Right lung (tissue), 10 donors: ENCODE results near the gene ACTN1. TPM values are rescaled to one million over a fixed set of nuclear protein-coding genes. Genes with fewer than 3 reads are reported as not detected.
"Not testable (repeated sequence)": the region's sequence is repeated elsewhere in the genome, so short reads cannot be mapped to it uniquely, and the experiment has no call there.

Source experiments
- DNase-seq, 2 donors: peaks; one replicate each; pipeline ENCODE4 v3.0.0-alpha.2; 2013
- long read RNA-seq, 8 donors: transcript quantifications; one replicate each; lab custom pipeline, GENCODE V29; 2026
- polyA plus RNA-seq, 5 donors: library from polyadenylated mRNA; unstranded; fragments of 120-200 nt; gene quantifications; one replicate each; pipeline versions ENCODE4 v1.2.1 to v1.2.3, GENCODE V29; 2013; ENCODE audit warnings: inconsistent platforms in 1 of 5, low replicate concordance in 1 of 5; ENCODE audit not compliant: insufficient read length in 5 of 5, insufficient read depth in 1 of 5

Gene ACTN1
- 100 to 1,000 TPM; 103 to 167 (median 128) TPM for polyA plus RNA-seq
- long read RNA-seq, donor 1, full-length matches to known transcripts, result 45 of 61 reads
- long read RNA-seq, donor 1, partial matches to known transcripts, result 16 of 61 reads
- long read RNA-seq, donor 1, other reads (novel, unspliced or antisense), result 0 of 61 reads
- long read RNA-seq, donor 2, full-length matches to known transcripts, result 21 of 21 reads
- long read RNA-seq, donor 2, partial matches to known transcripts, result 0 of 21 reads
- long read RNA-seq, donor 2, other reads (novel, unspliced or antisense), result 0 of 21 reads
- long read RNA-seq, donor 3, transcript ACTN1-211 (2 exons, 2,636 nt), result major isoform, 15 of 30 reads
- long read RNA-seq, donor 3, transcript ACTN1-201 (21 exons, 3,779 nt), result minor isoform, 6 of 30 reads
- long read RNA-seq, donor 3, partial matches to known transcripts, result 8 of 30 reads
- long read RNA-seq, donor 3, other reads (novel, unspliced or antisense), result 0 of 30 reads
- long read RNA-seq, donor 4, transcript ACTN1-211 (2 exons, 2,636 nt), result minor isoform, 10 of 36 reads
- long read RNA-seq, donor 4, transcript ACTN1-201 (21 exons, 3,779 nt), result major isoform, 11 of 36 reads
- long read RNA-seq, donor 4, partial matches to known transcripts, result 11 of 36 reads
- long read RNA-seq, donor 4, other reads (novel, unspliced or antisense), result 0 of 36 reads
- long read RNA-seq, donor 5, full-length matches to known transcripts, result 26 of 26 reads
- long read RNA-seq, donor 5, partial matches to known transcripts, result 0 of 26 reads
- long read RNA-seq, donor 5, other reads (novel, unspliced or antisense), result 0 of 26 reads
- long read RNA-seq, donor 6, transcript ACTN1-211 (2 exons, 2,636 nt), result minor isoform, 15 of 43 reads
- long read RNA-seq, donor 6, transcript ACTN1-201 (21 exons, 3,779 nt), result major isoform, 18 of 43 reads
- long read RNA-seq, donor 6, partial matches to known transcripts, result 9 of 43 reads
- long read RNA-seq, donor 6, other reads (novel, unspliced or antisense), result 0 of 43 reads
- long read RNA-seq, donor 7, transcript ACTN1-201 (21 exons, 3,779 nt), result major isoform, 19 of 23 reads
- long read RNA-seq, donor 7, partial matches to known transcripts, result 0 of 23 reads
- long read RNA-seq, donor 7, other reads (novel, unspliced or antisense), result 0 of 23 reads
- long read RNA-seq, donor 8, full-length matches to known transcripts, result 9 of 9 reads
- long read RNA-seq, donor 8, partial matches to known transcripts, result 0 of 9 reads
- long read RNA-seq, donor 8, other reads (novel, unspliced or antisense), result 0 of 9 reads

- DNase-seq, result peak; percentile 94 to 95
Measured at GRCh38 chr14:68979021-68979721, at the start of gene ACTN1. Gene ACTN1, minus strand, starts transcription at chr14:68979302. Its CDS starts 246 bp downstream, at chr14:68979056.

GRCh38 chr14:69027242-69027913, 48.3 kb upstream of the ACTN1 start:
- DNase-seq, result no peak

- no peak for DNase-seq
Measured at GRCh38 chr14:69023035-69023434, 43.9 kb upstream of the ACTN1 start.

- not testable (repeated sequence) for DNase-seq
Measured at GRCh38 chr14:69022093-69022492, 43.0 kb upstream of the ACTN1 start.

- DNase-seq, result no peak
Measured at GRCh38 chr14:69017706-69018105, 38.6 kb upstream of the ACTN1 start.

GRCh38 chr14:69014829-69015259, 35.7 kb upstream of the ACTN1 start:
- no peak for DNase-seq

- DNase-seq, result peak; percentile 71 to 72
Measured at GRCh38 chr14:69013943-69014782, 35.1 kb upstream of the ACTN1 start.

GRCh38 chr14:69012256-69012953, 33.3 kb upstream of the ACTN1 start:
- DNase-seq, result no peak

- DNase-seq, result no peak
Measured at GRCh38 chr14:69010648-69011047, 31.5 kb upstream of the ACTN1 start.

- peak; percentile 39 to 52 for DNase-seq
Measured at GRCh38 chr14:69008421-69008884, 29.4 kb upstream of the ACTN1 start.

GRCh38 chr14:69006346-69006745, 27.2 kb upstream of the ACTN1 start:
- DNase-seq, result no peak

GRCh38 chr14:69005432-69006148, 26.5 kb upstream of the ACTN1 start:
- DNase-seq, result no peak

- no peak for DNase-seq
Measured at GRCh38 chr14:69004731-69005431, 25.8 kb upstream of the ACTN1 start.

- DNase-seq, result no peak
Measured at GRCh38 chr14:69003626-69004025, 24.5 kb upstream of the ACTN1 start.

- no peak for DNase-seq
Measured at GRCh38 chr14:69002069-69002468, 23.0 kb upstream of the ACTN1 start.

GRCh38 chr14:69001375-69001774, 22.3 kb upstream of the ACTN1 start:
- DNase-seq, result no peak

- DNase-seq, result no peak
Measured at GRCh38 chr14:68998062-68998461, 19.0 kb upstream of the ACTN1 start.
